Panc1 (cell line): Measurements from ENCODE around the gene B4GALNT4. TPM values are rescaled to one million over a fixed set of nuclear protein-coding genes. Genes with fewer than 3 reads are reported as not detected.

Experiments used
- ATAC-seq: fragments of 200-7000 bp; cut with Tn5 transposase; 2 replicates; pipeline ENCODE4 v1.9.1; 2020; ENCODE audit warnings: mild to moderate bottlenecking, moderate library complexity
- BruUV-seq: library from RNA; stranded (reverse); fragments of 400-500 nt; replicated peaks from 2 replicates; lab custom pipeline; 2021; lab: Mats Ljungman, UMichigan
- CTCF ChIA-PET: fragments of 300-600 bp; sonication (Branson Sonifier 250); formaldehyde crosslinking; loops from one replicate; lab custom pipeline; 2022; ENCODE audit warnings: antibody characterized with exemption; lab: Charles Lee
- POLR2A ChIA-PET: fragments of 300-600 bp; sonication (Branson Sonifier 250); formaldehyde crosslinking; loops from one replicate; lab custom pipeline; 2022; ENCODE audit warnings: antibody characterized with exemption; lab: Charles Lee
- DNase-seq: peaks from one replicate; pipeline ENCODE4 v3.0.0-alpha.2; 2010; ENCODE audit warnings: low read depth, low spot score
- H3K27ac ChIP-seq: 2 replicates; pipeline ENCODE4 v1.5.1; 2011; ENCODE audit warnings: mild to moderate bottlenecking, low read length, inconsistent platforms
- H3K27me3 ChIP-seq: fragments of 200-500 bp; sonication (Bioruptor generic); 2 replicates; pipeline ENCODE4 v1.6.0; 2014; ENCODE audit warnings: low read length, inconsistent platforms; ENCODE audit not compliant: control insufficient read depth, insufficient read depth
- H3K36me3 ChIP-seq: fragments of 200-500 bp; sonication (Bioruptor generic); 2 replicates; pipeline ENCODE4 v1.5.1; 2014; ENCODE audit warnings: inconsistent platforms, mild to moderate bottlenecking, low read length, moderate library complexity; ENCODE audit not compliant: control insufficient read depth, insufficient read depth
- H3K4me1 ChIP-seq: 2 replicates; pipeline ENCODE4 v1.5.1; 2011; ENCODE audit warnings: inconsistent platforms, mild to moderate bottlenecking, low read length, moderate library complexity; ENCODE audit not compliant: control insufficient read depth, insufficient read depth
- H3K4me3 ChIP-seq, 2 experiments: 2 replicates each; pipeline ENCODE4 v1.5.1; 2011 to 2012; ENCODE audit warnings: low read depth in 2 of 2, low read length in 2 of 2, mild to moderate bottlenecking in 2 of 2, inconsistent platforms in 1 of 2, moderate library complexity in 1 of 2
- H3K9me3 ChIP-seq: fragments of 200-500 bp; sonication (Bioruptor generic); 2 replicates; pipeline ENCODE4 v1.5.1; 2014; ENCODE audit warnings: low read depth, mild to moderate bottlenecking, inconsistent platforms, low read length, moderate library complexity; ENCODE audit not compliant: control insufficient read depth, insufficient read depth
- CTCF ChIP-seq: fragments of 450-650 bp; IDR thresholded peaks from 2 replicates; pipeline ENCODE4 v1.5.1; 2017; ENCODE audit warnings: mild to moderate bottlenecking
- POLR2AphosphoS5 ChIP-seq: IDR thresholded peaks from 2 replicates; pipeline ENCODE4 v1.6.1; 2012; ENCODE audit warnings: mild to moderate bottlenecking, low read depth, low read length, moderate library complexity
- REST ChIP-seq, 2 experiments: IDR thresholded peaks; 2 replicates each; pipeline ENCODE4 v1.6.1; 2011 to 2012; ENCODE audit warnings: low read depth in 2 of 2, control low read depth in 1 of 2, low read length in 1 of 2, mild to moderate bottlenecking in 1 of 2, moderate library complexity in 1 of 2; ENCODE audit not compliant: insufficient read depth in 1 of 2
- SIN3A ChIP-seq: IDR thresholded peaks from 2 replicates; pipeline ENCODE4 v1.6.1; 2012; ENCODE audit warnings: low read depth, mild to moderate bottlenecking, low read length, moderate library complexity, borderline replicate concordance; ENCODE audit not compliant: insufficient read depth
- TCF7L2 ChIP-seq: IDR thresholded peaks from 2 replicates; pipeline ENCODE4 v1.6.1; 2011; ENCODE audit warnings: mild to moderate bottlenecking, low read depth, low read length, inconsistent platforms
- in situ Hi-C: cut with HindIII; loops from 2 replicates; pipeline ENCODE4 v1.10.0; 2016; ENCODE audit warnings: low sequenced_read_pairs, low pct_unique_long_range_greater_than_20kb
- intact Hi-C: fragments of 100-400 bp; cut with micrococcal nuclease; formaldehyde crosslinking; loops from one replicate; pipeline ENCODE4 v1.10.0; 2022; ENCODE audit not compliant: unreplicated experiment
- total RNA-seq: library from RNA; stranded (reverse); gene quantifications from one replicate; pipeline ENCODE4 v1.2.1, GENCODE V29; 2021; ENCODE audit not compliant: unreplicated experiment

B4GALNT4 gene
- total RNA-seq, 1 experiment from 2014 or later, result 122 TPM

- intact Hi-C loops, result loop anchor here (5.0 kb wide), 1 partner anchor 43 kb away; no protein-coding TSS in a partner anchor
Measured at GRCh38 chr11:404551-405264, 35.4 kb downstream of the B4GALNT4 start.

More at GRCh38 chr11:404551-405264, 35.4 kb downstream of the B4GALNT4 start:
- ChIA-PET CTCF (interaction anchor here (0.6 to 2.8 kb wide), 2 partner anchors 44 to 112 kb away, joined by 3 to 38 read pairs; no protein-coding TSS in a partner anchor), POLR2A (no interaction called here)
- H3K27ac ChIP-seq, result peak overlapping the region; percentile 85
- no peak for ATAC-seq
- no peaks in the 10 kb centered on the region for H3K9me3 ChIP-seq
- in situ Hi-C loops, result no loop called here
- H3K4me1 ChIP-seq, result peaks cover 24% of the 10 kb centered on the region
- no TSS peak for BruUV-seq
- TF ChIP-seq REST (IDR thresholded peaks at IDR 0.05; ENCODE audit: insufficient read depth in 1 of 2, low read depth in 2 of 2, low read length in 1 of 2), result no peak
- no peak for TF ChIP-seq SIN3A
- TF ChIP-seq POLR2AphosphoS5, result no peak
- TF ChIP-seq CTCF, result no peak
- TF ChIP-seq TCF7L2, result no peak
- H3K36me3 ChIP-seq, result no peaks in the 10 kb centered on the region
- no peak for DNase-seq
- no peaks in the 10 kb centered on the region for H3K27me3 ChIP-seq
- no peak overlapping the region; a peak in 1 of 4 replicates for H3K4me3 ChIP-seq
